Stimulated activated CD8-positive, alpha-beta memory T cell treated with anti-CD3 and anti-CD28 coated beads, Interleukin-4, amount 100 ng/mL, for 48 hours (primary cell): Measurements from ENCODE around the gene REN.
A peak's percentile ranks its signal among the peaks of the same experiment; 100 is the strongest.

ENCODE experiments used
- DNase-seq: peaks from one replicate; pipeline ENCODE4 v3.0.0-alpha.2; 2020

The REN gene

GRCh38 chr1:204130981-204131892, 34.9 kb downstream of the REN start:
- no peak for DNase-seq

GRCh38 chr1:204130178-204130577, 36.0 kb downstream of the REN start:
- no peak for DNase-seq

GRCh38 chr1:204128964-204129896, 36.9 kb downstream of the REN start:
- peak; percentile 75 for DNase-seq

GRCh38 chr1:204128464-204128963, 37.6 kb downstream of the REN start:
- no peak for DNase-seq

GRCh38 chr1:204127597-204128242, 38.4 kb downstream of the REN start:
- DNase-seq = peak; percentile 46

GRCh38 chr1:204126956-204127355, 39.2 kb downstream of the REN start:
- no peak for DNase-seq

GRCh38 chr1:204126386-204126785, 39.8 kb downstream of the REN start:
- no peak for DNase-seq

- no peak for DNase-seq
Observed at GRCh38 chr1:204125759-204126351, 40.3 kb downstream of the REN start.

- DNase-seq = no peak
Observed at GRCh38 chr1:204124639-204125038, 41.5 kb downstream of the REN start.

GRCh38 chr1:204123376-204123775, 42.8 kb downstream of the REN start:
- DNase-seq = peak; percentile 38

GRCh38 chr1:204121840-204122555, 44.1 kb downstream of the REN start:
- no peak for DNase-seq

GRCh38 chr1:204116539-204116938, 49.6 kb downstream of the REN start:
- no peak for DNase-seq

- DNase-seq = no peak
Observed at GRCh38 chr1:204115116-204115515, 51.0 kb downstream of the REN start.

- DNase-seq = no peak
Observed at GRCh38 chr1:204114606-204115005, 51.5 kb downstream of the REN start.

GRCh38 chr1:204113896-204114295, 52.2 kb downstream of the REN start:
- no peak for DNase-seq

GRCh38 chr1:204112876-204113730, 53.0 kb downstream of the REN start:
- no peak for DNase-seq

GRCh38 chr1:204110894-204111633, 55.1 kb downstream of the REN start:
- DNase-seq = no peak

GRCh38 chr1:204108312-204109141, 57.6 kb downstream of the REN start:
- no peak for DNase-seq

- DNase-seq = no peak
Observed at GRCh38 chr1:204107892-204108291, 58.2 kb downstream of the REN start.
